ENCODE measurements around the gene LRRC42.

DNA sequence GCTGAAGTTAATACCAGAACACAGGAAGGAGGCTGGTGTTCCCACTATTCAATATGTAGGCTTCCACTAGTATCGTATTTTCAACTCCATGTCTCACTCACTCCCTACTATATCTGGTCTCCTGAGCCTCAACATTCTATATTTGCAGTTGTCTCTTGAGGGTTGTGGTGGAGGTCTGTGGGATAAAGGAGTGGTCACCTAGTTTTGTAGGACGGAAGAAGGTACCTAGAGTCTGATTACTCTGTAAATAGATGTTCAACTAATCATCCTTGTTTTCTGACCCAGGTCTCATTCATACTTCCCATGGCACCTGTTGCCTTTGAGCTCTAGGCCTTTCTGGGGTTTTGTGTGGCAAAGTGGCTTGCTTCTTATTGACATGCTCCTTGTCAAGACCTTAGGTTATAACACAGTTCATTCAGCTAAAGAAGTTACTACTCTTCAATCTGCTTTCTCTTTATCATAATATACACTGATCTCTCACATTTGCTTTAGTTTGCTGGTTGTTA lies 18.7 kb upstream of the LRRC42 start:
- TF ChIP-seq, protein P1, sequence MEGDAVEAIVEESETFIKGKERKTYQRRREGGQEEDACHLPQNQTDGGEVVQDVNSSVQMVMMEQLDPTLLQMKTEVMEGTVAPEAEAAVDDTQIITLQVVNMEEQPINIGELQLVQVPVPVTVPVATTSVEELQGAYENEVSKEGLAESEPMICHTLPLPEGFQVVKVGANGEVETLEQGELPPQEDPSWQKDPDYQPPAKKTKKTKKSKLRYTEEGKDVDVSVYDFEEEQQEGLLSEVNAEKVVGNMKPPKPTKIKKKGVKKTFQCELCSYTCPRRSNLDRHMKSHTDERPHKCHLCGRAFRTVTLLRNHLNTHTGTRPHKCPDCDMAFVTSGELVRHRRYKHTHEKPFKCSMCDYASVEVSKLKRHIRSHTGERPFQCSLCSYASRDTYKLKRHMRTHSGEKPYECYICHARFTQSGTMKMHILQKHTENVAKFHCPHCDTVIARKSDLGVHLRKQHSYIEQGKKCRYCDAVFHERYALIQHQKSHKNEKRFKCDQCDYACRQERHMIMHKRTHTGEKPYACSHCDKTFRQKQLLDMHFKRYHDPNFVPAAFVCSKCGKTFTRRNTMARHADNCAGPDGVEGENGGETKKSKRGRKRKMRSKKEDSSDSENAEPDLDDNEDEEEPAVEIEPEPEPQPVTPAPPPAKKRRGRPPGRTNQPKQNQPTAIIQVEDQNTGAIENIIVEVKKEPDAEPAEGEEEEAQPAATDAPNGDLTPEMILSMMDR (IDR thresholded peaks at IDR 0.05): no peak
- TF ChIP-seq POLR2A (IDR thresholded peaks at IDR 0.05): no peak
